Measurements from ENCODE around the gene EPN2. TPM values are rescaled to one million over a fixed set of nuclear protein-coding genes. Genes with fewer than 3 reads are reported as not detected.

EPN2 gene
- total RNA-seq, 3 donors from 2014 or later (not counting 1 experiment from before 2014, with no cell fraction given), result 2.0 to 13.8 (median 4.9) TPM

DNA sequence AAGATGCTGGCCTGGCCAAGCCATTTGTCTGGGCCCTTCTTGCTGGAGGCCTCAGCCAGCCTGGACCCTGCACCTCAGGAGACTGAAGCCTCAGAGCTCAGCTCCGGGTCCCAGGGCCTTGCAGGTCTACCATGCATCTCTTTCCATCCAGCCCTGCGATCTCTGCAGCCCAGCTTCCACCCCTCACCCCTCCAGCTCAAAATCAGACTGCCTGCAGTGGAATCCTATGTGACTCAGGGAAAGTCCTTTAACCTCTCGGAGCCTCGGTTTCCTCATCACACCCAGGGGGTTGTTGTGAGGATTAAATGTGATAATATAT, 128.3 kb downstream of the EPN2 start:
- Mint-ChIP-seq H3K9me3 (no peaks in the 10 kb centered on the region), H3K36me3 (no peaks in the 10 kb centered on the region), H3K27ac (peak overlapping the region in 1 of 2 donors; percentile 2), H3K4me3 (no peak overlapping the region), H3K4me1 (peaks cover 47 to 57% of the 10 kb centered on the region in 2 donors), H3K27me3 (ENCODE audit: low read depth in 2 of 2) (peaks cover 0 to 4% of the 10 kb centered on the region in 2 donors)
- intact Hi-C loops (cut with micrococcal nuclease), result loop anchor here (10.0 kb wide), 1 partner anchor 279 kb away; the partner anchor contains the start of gene ALDH3A2
- Histone ChIP-seq H3K27me3 (ENCODE audit: control insufficient read depth, insufficient read depth, low read length) (no peaks in the 10 kb centered on the region), H3K4me3 (ENCODE audit: low read length) (no peak overlapping the region), H3K4me1 (ENCODE audit: control insufficient read depth, insufficient read depth, low read length) (peaks cover 42% of the 10 kb centered on the region), H3K27ac (ENCODE audit: low read length) (no peak overlapping the region), H3K9me3 (ENCODE audit: control insufficient read depth, insufficient read depth, low read length) (no peaks in the 10 kb centered on the region), H3K36me3 (ENCODE audit: control insufficient read depth, insufficient read depth, low read length) (no peaks in the 10 kb centered on the region)
- DNase-seq (no peak), ATAC-seq (no peak)
- TF ChIP-seq, protein P1, sequence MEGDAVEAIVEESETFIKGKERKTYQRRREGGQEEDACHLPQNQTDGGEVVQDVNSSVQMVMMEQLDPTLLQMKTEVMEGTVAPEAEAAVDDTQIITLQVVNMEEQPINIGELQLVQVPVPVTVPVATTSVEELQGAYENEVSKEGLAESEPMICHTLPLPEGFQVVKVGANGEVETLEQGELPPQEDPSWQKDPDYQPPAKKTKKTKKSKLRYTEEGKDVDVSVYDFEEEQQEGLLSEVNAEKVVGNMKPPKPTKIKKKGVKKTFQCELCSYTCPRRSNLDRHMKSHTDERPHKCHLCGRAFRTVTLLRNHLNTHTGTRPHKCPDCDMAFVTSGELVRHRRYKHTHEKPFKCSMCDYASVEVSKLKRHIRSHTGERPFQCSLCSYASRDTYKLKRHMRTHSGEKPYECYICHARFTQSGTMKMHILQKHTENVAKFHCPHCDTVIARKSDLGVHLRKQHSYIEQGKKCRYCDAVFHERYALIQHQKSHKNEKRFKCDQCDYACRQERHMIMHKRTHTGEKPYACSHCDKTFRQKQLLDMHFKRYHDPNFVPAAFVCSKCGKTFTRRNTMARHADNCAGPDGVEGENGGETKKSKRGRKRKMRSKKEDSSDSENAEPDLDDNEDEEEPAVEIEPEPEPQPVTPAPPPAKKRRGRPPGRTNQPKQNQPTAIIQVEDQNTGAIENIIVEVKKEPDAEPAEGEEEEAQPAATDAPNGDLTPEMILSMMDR (IDR thresholded peaks at IDR 0.05), result no peak
- WGBS (ENCODE audit: insufficient coverage), result 94% methylated on average over 2 of the region's 4 CpGs

DNA sequence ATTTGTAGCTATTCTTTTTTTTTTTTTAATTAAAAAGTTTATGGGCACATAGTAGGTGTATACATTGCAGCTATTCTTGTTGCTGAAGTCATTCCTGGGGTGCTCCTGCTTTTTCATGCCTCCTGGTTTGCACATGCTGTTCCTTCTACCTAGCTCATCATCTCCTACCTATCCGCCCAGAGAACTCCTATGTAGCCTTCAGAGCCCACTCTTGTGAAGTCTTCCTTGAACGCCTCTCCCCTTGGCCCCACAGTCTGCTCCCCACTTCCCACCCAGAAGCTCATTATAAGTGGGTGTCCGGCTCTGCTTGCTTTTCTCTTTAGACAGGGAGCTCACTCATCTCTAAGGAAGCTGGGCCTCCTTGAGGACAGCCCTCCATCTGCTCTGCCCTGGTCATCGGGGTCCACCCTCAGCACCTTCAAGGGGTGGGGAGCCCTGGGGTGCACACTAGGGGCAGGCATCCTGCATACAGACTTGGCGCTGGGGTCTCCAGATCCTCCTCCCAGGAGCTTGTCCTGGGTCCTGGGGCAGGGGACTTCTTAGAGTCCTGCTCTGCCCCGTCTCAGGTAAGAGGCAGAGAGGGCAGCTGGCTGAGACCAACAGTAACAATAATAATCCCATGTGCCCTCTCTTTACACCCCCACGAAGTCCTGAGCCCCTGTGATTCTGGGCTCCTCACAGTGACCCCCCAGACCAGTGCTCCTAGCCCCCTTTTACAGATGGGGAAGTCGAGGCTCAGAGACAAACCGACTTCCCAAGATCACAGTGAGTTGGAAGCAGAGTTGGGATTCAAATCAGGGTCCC, 128.9 kb downstream of the EPN2 start:
- peak overlapping the region; percentile 30 to 59 for H3K27ac Mint-ChIP-seq
- H3K9me3 ChIP-seq (ENCODE audit: control insufficient read depth, insufficient read depth, low read length), result no peaks in the 10 kb centered on the region
- H3K4me3 Mint-ChIP-seq, result peak overlapping the region; percentile 29
- TF ChIP-seq, protein P1 (IDR thresholded peaks at IDR 0.05), result no peak
- no peak overlapping the region for H3K4me3 ChIP-seq (ENCODE audit: low read length)
- peaks cover 0 to 4% of the 10 kb centered on the region in 2 donors for H3K27me3 Mint-ChIP-seq (ENCODE audit: low read depth in 2 of 2)
- H3K27ac ChIP-seq (ENCODE audit: low read length), result no peak overlapping the region
- H3K9me3 Mint-ChIP-seq, result no peaks in the 10 kb centered on the region
- WGBS (ENCODE audit: insufficient coverage), result 90% methylated on average over 9 of the region's 9 CpGs
- no peaks in the 10 kb centered on the region for H3K27me3 ChIP-seq (ENCODE audit: control insufficient read depth, insufficient read depth, low read length)
- no peaks in the 10 kb centered on the region for H3K36me3 Mint-ChIP-seq
- no peak for ATAC-seq
- DNase-seq, result no peak
- H3K36me3 ChIP-seq (ENCODE audit: control insufficient read depth, insufficient read depth, low read length), result no peaks in the 10 kb centered on the region
- intact Hi-C loops (cut with micrococcal nuclease), result loop anchor here (10.0 kb wide), 1 partner anchor 279 kb away; the partner anchor contains the start of gene ALDH3A2
- peaks cover 52 to 63% of the 10 kb centered on the region in 2 donors for H3K4me1 Mint-ChIP-seq
- H3K4me1 ChIP-seq (ENCODE audit: control insufficient read depth, insufficient read depth, low read length), result peaks cover 48% of the 10 kb centered on the region

DNA sequence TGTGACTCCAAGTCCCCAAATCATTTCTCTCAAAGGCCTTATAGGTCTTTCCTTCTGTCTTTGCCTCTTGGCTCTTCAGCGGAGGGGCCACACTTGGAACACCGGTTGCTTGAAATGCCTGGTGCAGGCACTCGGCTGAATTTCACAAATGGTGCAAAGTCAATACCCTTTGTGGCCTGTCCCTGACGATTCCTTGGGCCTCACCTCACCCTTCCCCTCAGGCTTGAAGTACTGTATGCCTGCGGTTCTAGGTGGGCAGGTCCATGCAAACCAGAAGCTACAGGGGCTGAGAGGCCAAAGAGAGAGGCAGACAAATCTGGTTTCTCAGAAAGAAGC, 129.4 kb downstream of the EPN2 start:
- DNase-seq, result no peak
- TF ChIP-seq, protein P1 (IDR thresholded peaks at IDR 0.05), result no peak
- Histone ChIP-seq H3K36me3 (ENCODE audit: control insufficient read depth, insufficient read depth, low read length) (no peaks in the 10 kb centered on the region), H3K27ac (ENCODE audit: low read length) (no peak overlapping the region), H3K4me3 (ENCODE audit: low read length) (no peak overlapping the region), H3K27me3 (ENCODE audit: control insufficient read depth, insufficient read depth, low read length) (no peaks in the 10 kb centered on the region), H3K4me1 (ENCODE audit: control insufficient read depth, insufficient read depth, low read length) (peaks cover 54% of the 10 kb centered on the region), H3K9me3 (ENCODE audit: control insufficient read depth, insufficient read depth, low read length) (no peaks in the 10 kb centered on the region)
- no peak for ATAC-seq
- H3K9me3 Mint-ChIP-seq, result no peaks in the 10 kb centered on the region
- peak overlapping the region; percentile 30 to 59 for H3K27ac Mint-ChIP-seq
- no peak overlapping the region for H3K4me3 Mint-ChIP-seq
- intact Hi-C loops (cut with micrococcal nuclease), result loop anchor here (10.0 kb wide), 1 partner anchor 278 kb away; the partner anchor contains the start of gene ALDH3A2
- no peaks in the 10 kb centered on the region for H3K27me3 Mint-ChIP-seq (ENCODE audit: low read depth in 2 of 2)
- no peaks in the 10 kb centered on the region for H3K36me3 Mint-ChIP-seq
- WGBS (ENCODE audit: insufficient coverage), result 91% methylated on average over 5 of the region's 5 CpGs
- peaks cover 53 to 63% of the 10 kb centered on the region in 2 donors for H3K4me1 Mint-ChIP-seq

Measured in natural killer cell (primary cell).